ENCODE results near the gene ANKRD11. TPM values are rescaled to one million over a fixed set of nuclear protein-coding genes. Genes with fewer than 3 reads are reported as not detected.

Gene ANKRD11
- total RNA-seq, 1 experiment from 2014 or later = 297 TPM

DNA sequence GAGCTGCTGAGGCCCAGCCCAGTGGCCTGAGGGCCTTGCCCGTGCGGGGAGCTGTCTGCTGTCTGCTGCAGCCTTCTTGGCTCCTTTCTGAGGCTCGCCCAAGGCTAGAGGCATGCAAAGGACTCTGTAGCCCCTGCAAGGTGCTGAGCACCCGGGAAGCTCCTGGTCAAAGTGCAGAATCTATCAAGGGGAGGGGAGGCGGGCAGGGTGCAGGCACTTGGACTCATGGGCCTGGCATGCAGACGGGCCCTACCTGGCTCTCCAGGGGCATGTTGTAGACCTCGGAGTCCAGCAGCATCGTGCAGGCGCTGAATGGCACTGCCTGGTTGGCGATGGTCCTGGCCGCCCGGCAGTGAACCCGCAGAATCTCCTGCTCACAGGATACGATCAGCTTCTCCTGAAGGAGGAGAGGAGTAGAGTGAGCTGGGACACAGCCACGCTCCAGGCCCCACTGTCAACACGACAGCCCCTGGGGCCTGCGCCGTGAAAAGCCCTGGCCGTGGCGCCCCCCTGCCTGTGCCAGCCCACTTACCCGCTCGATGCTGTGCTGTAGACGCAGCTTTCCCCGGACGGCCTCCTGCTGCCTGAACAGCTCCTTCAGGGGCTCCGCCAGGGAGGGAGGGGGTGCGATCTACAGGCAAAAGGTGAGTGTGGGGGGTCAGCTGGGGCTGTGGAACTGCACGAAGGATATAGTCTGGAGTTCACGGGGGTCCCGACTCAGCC lies 215.6 kb downstream of the ANKRD11 start:
- TF ChIP-seq, protein P1, sequence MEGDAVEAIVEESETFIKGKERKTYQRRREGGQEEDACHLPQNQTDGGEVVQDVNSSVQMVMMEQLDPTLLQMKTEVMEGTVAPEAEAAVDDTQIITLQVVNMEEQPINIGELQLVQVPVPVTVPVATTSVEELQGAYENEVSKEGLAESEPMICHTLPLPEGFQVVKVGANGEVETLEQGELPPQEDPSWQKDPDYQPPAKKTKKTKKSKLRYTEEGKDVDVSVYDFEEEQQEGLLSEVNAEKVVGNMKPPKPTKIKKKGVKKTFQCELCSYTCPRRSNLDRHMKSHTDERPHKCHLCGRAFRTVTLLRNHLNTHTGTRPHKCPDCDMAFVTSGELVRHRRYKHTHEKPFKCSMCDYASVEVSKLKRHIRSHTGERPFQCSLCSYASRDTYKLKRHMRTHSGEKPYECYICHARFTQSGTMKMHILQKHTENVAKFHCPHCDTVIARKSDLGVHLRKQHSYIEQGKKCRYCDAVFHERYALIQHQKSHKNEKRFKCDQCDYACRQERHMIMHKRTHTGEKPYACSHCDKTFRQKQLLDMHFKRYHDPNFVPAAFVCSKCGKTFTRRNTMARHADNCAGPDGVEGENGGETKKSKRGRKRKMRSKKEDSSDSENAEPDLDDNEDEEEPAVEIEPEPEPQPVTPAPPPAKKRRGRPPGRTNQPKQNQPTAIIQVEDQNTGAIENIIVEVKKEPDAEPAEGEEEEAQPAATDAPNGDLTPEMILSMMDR (IDR thresholded peaks at IDR 0.05; ENCODE audit: insufficient read depth in 1 of 2, low read depth in 1 of 2, low read length in 1 of 2, severe bottlenecking in 1 of 2, unreplicated experiment in 1 of 2) = no peak
- CTCF ChIA-PET = interaction anchor here (0.5 kb wide), 1 partner anchor 810 kb away, joined by 3 read pairs; no protein-coding TSS in a partner anchor
- H3K4me3 Mint-ChIP-seq (ENCODE audit: unreplicated experiment) = no peak overlapping the region
- no peaks in the 10 kb centered on the region for H3K9me3 Mint-ChIP-seq (ENCODE audit: unreplicated experiment)
- H3K27me3 ChIP-seq (replicated peaks; ENCODE audit: control insufficient read depth, insufficient read depth, low read length) = no peaks in the 10 kb centered on the region
- peaks cover 6% of the 10 kb centered on the region for H3K36me3 ChIP-seq (ENCODE audit: control insufficient read depth, insufficient read depth, low read length)
- no peaks in the 10 kb centered on the region for H3K4me1 Mint-ChIP-seq (ENCODE audit: low read depth, unreplicated experiment)
- no peak overlapping the region for H3K4me3 ChIP-seq (ENCODE audit: low read depth, low read length)
- intact Hi-C loops (cut with micrococcal nuclease; ENCODE audit: unreplicated experiment) = no loop called here
- BruUV-seq (replicated peaks) = no TSS peak
- H3K27ac Mint-ChIP-seq (ENCODE audit: unreplicated experiment) = peak overlapping the region; percentile 51
- H3K4me1 ChIP-seq = no peaks in the 10 kb centered on the region
- H3K9me3 ChIP-seq = no peaks in the 10 kb centered on the region
- no peaks in the 10 kb centered on the region for H3K27me3 Mint-ChIP-seq (ENCODE audit: insufficient read depth, unreplicated experiment)
- DNase-seq = no peak
- peaks cover 91% of the 10 kb centered on the region for H3K36me3 Mint-ChIP-seq (ENCODE audit: insufficient read depth, unreplicated experiment)
- POLR2A ChIA-PET = no interaction called here

DNA sequence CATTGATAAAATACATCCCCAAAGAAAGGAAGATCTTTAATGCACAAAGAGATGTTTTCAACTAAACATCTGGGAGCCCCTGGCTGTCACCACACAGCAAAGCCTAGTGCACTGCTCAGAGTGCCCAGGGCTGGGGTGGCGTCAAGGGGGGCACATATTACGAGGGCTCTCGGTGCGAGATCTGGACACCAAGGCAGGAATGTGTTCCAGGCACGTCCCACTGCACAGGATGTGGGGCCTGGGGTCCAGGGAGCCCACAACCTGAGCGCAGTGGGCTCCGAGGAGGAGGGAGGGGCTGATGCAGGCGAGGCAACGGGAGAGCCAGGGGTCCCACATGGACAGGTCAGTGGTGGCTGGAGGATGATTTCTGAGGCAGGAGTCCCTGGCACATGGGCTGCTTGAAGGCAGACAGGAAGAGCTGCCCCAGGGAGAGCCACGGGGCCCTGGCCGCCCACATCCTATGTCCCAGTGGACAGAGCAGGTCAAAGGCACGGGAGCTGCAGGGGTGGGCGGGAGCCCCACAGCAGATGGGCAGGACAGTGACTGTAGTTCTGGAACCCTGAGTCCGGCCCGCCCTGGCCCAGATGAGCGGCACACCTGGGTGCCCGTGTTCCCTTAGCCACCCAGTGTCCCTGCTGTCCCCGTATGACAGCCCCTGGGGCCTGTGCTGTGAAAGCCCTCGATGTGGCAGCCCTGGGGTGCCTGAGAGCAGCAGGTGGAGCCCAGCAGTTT lies 216.5 kb downstream of the ANKRD11 start:
- no TSS peak for BruUV-seq (replicated peaks)
- peak overlapping the region; percentile 36 for H3K27ac Mint-ChIP-seq (ENCODE audit: unreplicated experiment)
- TF ChIP-seq, protein P1 (IDR thresholded peaks at IDR 0.05; ENCODE audit: insufficient read depth in 1 of 2, low read depth in 1 of 2, low read length in 1 of 2, severe bottlenecking in 1 of 2, unreplicated experiment in 1 of 2) = no peak
- H3K36me3 ChIP-seq (ENCODE audit: control insufficient read depth, insufficient read depth, low read length) = peaks cover 7% of the 10 kb centered on the region
- peaks cover 100% of the 10 kb centered on the region for H3K36me3 Mint-ChIP-seq (ENCODE audit: insufficient read depth, unreplicated experiment)
- intact Hi-C loops (cut with micrococcal nuclease; ENCODE audit: unreplicated experiment) = no loop called here
- H3K27me3 ChIP-seq (replicated peaks; ENCODE audit: control insufficient read depth, insufficient read depth, low read length) = no peaks in the 10 kb centered on the region
- H3K9me3 Mint-ChIP-seq (ENCODE audit: unreplicated experiment) = no peaks in the 10 kb centered on the region
- no peaks in the 10 kb centered on the region for H3K27me3 Mint-ChIP-seq (ENCODE audit: insufficient read depth, unreplicated experiment)
- H3K9me3 ChIP-seq = no peaks in the 10 kb centered on the region
- ChIA-PET POLR2A (no interaction called here), CTCF (no interaction called here)
- H3K4me3 ChIP-seq (ENCODE audit: low read depth, low read length) = no peak overlapping the region
- no peak for DNase-seq
- no peaks in the 10 kb centered on the region for H3K4me1 Mint-ChIP-seq (ENCODE audit: low read depth, unreplicated experiment)
- no peak overlapping the region for H3K4me3 Mint-ChIP-seq (ENCODE audit: unreplicated experiment)
- H3K4me1 ChIP-seq = no peaks in the 10 kb centered on the region

DNA sequence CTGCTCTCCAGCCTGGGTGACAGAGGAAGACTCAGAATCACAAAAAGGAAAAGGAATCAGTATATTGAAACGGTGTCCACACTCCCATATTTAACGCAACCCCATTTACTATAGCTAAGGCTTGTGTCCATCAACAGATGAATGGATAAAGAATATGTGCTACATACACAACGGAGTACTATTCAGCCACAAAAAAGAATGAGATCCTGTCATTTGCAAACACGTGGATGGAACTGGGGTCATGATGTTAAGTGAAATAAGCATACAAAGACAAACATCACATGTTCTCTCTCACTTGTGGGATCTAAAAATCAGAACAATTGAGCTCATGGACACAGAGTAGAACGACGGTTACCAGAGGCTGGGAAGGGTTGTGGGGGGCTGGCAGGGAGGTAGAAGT lies 217.7 kb downstream of the ANKRD11 start:
- H3K4me1 Mint-ChIP-seq (ENCODE audit: low read depth, unreplicated experiment) = no peaks in the 10 kb centered on the region
- intact Hi-C loops (cut with micrococcal nuclease; ENCODE audit: unreplicated experiment) = no loop called here
- peaks cover 92% of the 10 kb centered on the region for H3K36me3 Mint-ChIP-seq (ENCODE audit: insufficient read depth, unreplicated experiment)
- H3K9me3 Mint-ChIP-seq (ENCODE audit: unreplicated experiment) = no peaks in the 10 kb centered on the region
- no peak overlapping the region for H3K4me3 Mint-ChIP-seq (ENCODE audit: unreplicated experiment)
- DNase-seq = no peak
- H3K4me1 ChIP-seq = no peaks in the 10 kb centered on the region
- TF ChIP-seq, protein P1 (IDR thresholded peaks at IDR 0.05; ENCODE audit: insufficient read depth in 1 of 2, low read depth in 1 of 2, low read length in 1 of 2, severe bottlenecking in 1 of 2, unreplicated experiment in 1 of 2) = no peak
- H3K27me3 ChIP-seq (replicated peaks; ENCODE audit: control insufficient read depth, insufficient read depth, low read length) = no peaks in the 10 kb centered on the region
- H3K9me3 ChIP-seq = no peaks in the 10 kb centered on the region
- peaks cover 8% of the 10 kb centered on the region for H3K36me3 ChIP-seq (ENCODE audit: control insufficient read depth, insufficient read depth, low read length)
- CTCF ChIA-PET = no interaction called here
- BruUV-seq (replicated peaks) = no TSS peak
- H3K27me3 Mint-ChIP-seq (ENCODE audit: insufficient read depth, unreplicated experiment) = no peaks in the 10 kb centered on the region
- POLR2A ChIA-PET = no interaction called here
- H3K4me3 ChIP-seq (ENCODE audit: low read depth, low read length) = no peak overlapping the region
- H3K27ac Mint-ChIP-seq (ENCODE audit: unreplicated experiment) = no peak overlapping the region

All from Caco-2 (cell line).